ENCODE measurements around the gene ZSWIM3. TPM values are rescaled to one million over a fixed set of nuclear protein-coding genes. Genes with fewer than 3 reads are reported as not detected.
A peak's percentile ranks its signal among the peaks of the same experiment; 100 is the strongest.

ZSWIM3 gene
- total RNA-seq, 1 donor from 2014 or later, result 7.9 TPM

GRCh38 chr20:45832619-45833018 is 24.8 kb upstream of the ZSWIM3 start:
- no peak for DNase-seq (ENCODE audit: low read depth in 2 of 2)

- peak; percentile 60 to 88 for DNase-seq (ENCODE audit: low read depth in 2 of 2)
Observed at GRCh38 chr20:45833030-45833882, 24.2 kb upstream of the ZSWIM3 start, which contains the start of gene SNX21. TSS of gene SNX21 (plus strand) at chr20:45833799. CDS start at chr20:45833920, 121 bp downstream.

GRCh38 chr20:45833883-45834796 is 23.3 kb upstream of the ZSWIM3 start:
- peak; percentile 69 for DNase-seq (ENCODE audit: low read depth in 2 of 2)

GRCh38 chr20:45834797-45835161 is 22.6 kb upstream of the ZSWIM3 start:
- no peak for DNase-seq (ENCODE audit: low read depth in 2 of 2)

- peak in 1 of 2 donors; percentile 17 for DNase-seq (ENCODE audit: low read depth in 2 of 2)
Observed at GRCh38 chr20:45835329-45835765, 22.1 kb upstream of the ZSWIM3 start.

GRCh38 chr20:45835825-45836224 is 21.6 kb upstream of the ZSWIM3 start:
- DNase-seq (ENCODE audit: low read depth in 2 of 2), result no peak

GRCh38 chr20:45836841-45837240 is 20.6 kb upstream of the ZSWIM3 start:
- peak in 1 of 2 donors; percentile 33 for DNase-seq (ENCODE audit: low read depth in 2 of 2)

- no peak for DNase-seq (ENCODE audit: low read depth in 2 of 2)
Observed at GRCh38 chr20:45840700-45841198, 16.7 kb upstream of the ZSWIM3 start.

GRCh38 chr20:45841407-45842129 is 15.8 kb upstream of the ZSWIM3 start:
- no peak for DNase-seq (ENCODE audit: low read depth in 2 of 2)

- peak in 1 of 2 donors; percentile 63 for DNase-seq (ENCODE audit: low read depth in 2 of 2)
Observed at GRCh38 chr20:45842169-45842812, 15.1 kb upstream of the ZSWIM3 start.

GRCh38 chr20:45843506-45843905 is 13.9 kb upstream of the ZSWIM3 start:
- no peak for DNase-seq (ENCODE audit: low read depth in 2 of 2)

- no peak for DNase-seq (ENCODE audit: low read depth in 2 of 2)
Observed at GRCh38 chr20:45845452-45845851, 12.0 kb upstream of the ZSWIM3 start.

GRCh38 chr20:45848421-45848820 is 9.0 kb upstream of the ZSWIM3 start:
- DNase-seq (ENCODE audit: low read depth in 2 of 2), result no peak

GRCh38 chr20:45848969-45849582 is 8.3 kb upstream of the ZSWIM3 start:
- no peak for DNase-seq (ENCODE audit: low read depth in 2 of 2)

- DNase-seq (ENCODE audit: low read depth in 2 of 2), result no peak
Observed at GRCh38 chr20:45850238-45850637, 7.2 kb upstream of the ZSWIM3 start.

GRCh38 chr20:45850926-45851325 is 6.5 kb upstream of the ZSWIM3 start:
- DNase-seq (ENCODE audit: low read depth in 2 of 2), result no peak

- DNase-seq (ENCODE audit: low read depth in 2 of 2), result no peak
Observed at GRCh38 chr20:45851501-45851900, 5.9 kb upstream of the ZSWIM3 start.

GRCh38 chr20:45852326-45852725 is 5.1 kb upstream of the ZSWIM3 start:
- no peak for DNase-seq (ENCODE audit: low read depth in 2 of 2)

GRCh38 chr20:45853484-45853883 is 3.9 kb upstream of the ZSWIM3 start:
- DNase-seq (ENCODE audit: low read depth in 2 of 2), result no peak

- peak in 1 of 2 donors; percentile 5 for DNase-seq (ENCODE audit: low read depth in 2 of 2)
Observed at GRCh38 chr20:45857882-45858216, 435 bp downstream of the ZSWIM3 start.

All from lung microvascular endothelial cell (primary cell).